Sigmoid colon (tissue), 4 donors: ENCODE measurements around the gene KIF26B.

Source experiments
- EP300 ChIP-seq, 4 donors: sonication (generic); formaldehyde crosslinking; IDR thresholded peaks; one replicate each; pipeline ENCODE4 v1.6.1; 2017; ENCODE audit warnings: antibody characterized with exemption in 4 of 4
- POLR2AphosphoS5 ChIP-seq, 4 donors: sonication (generic); formaldehyde crosslinking; IDR thresholded peaks; one replicate each; pipeline ENCODE4 v1.6.1; 2017; ENCODE audit warnings: antibody characterized with exemption in 4 of 4

DNA sequence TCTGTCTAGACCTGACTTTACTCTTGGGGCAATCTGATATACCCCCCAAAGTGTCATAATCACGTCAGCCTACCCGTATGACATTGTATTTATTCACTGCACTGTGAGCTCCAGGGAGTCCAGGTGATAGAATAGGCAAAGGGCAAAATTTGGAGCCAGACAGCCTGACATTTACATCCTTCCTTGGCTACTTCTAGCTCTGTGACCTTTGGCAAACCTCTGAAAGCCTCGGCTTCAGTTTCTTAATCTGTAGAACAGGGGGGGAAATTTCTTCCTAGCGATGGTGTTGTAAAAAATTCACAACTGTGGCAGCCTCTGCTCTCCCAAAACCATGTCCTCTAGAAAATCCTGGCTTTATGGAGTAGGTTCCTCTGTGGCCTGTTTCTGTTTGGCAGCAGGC lies 240.9 kb downstream of the KIF26B start:
- TF ChIP-seq EP300 (IDR thresholded peaks at IDR 0.05) = no peak
- TF ChIP-seq POLR2AphosphoS5 (IDR thresholded peaks at IDR 0.05) = no peak
